GM21737 (cell line): ENCODE results near the gene TELO2.

Source experiments
- ATAC-seq: cut with Tn5 transposase; IDR thresholded peaks from one replicate; pipeline ENCODE4 v1.9.1; 2021; ENCODE audit warnings: mild to moderate bottlenecking, moderate library complexity; ENCODE audit not compliant: unreplicated experiment

The TELO2 gene

GRCh38 chr16:1496464-1496863 is 3.3 kb downstream of the TELO2 start:
- no peak for ATAC-seq

GRCh38 chr16:1497014-1497598 is 3.9 kb downstream of the TELO2 start:
- no peak for ATAC-seq

GRCh38 chr16:1498899-1499676 is 5.9 kb downstream of the TELO2 start:
- no peak for ATAC-seq

GRCh38 chr16:1499756-1500464 is 6.8 kb downstream of the TELO2 start:
- ATAC-seq: no peak

GRCh38 chr16:1500465-1501150 is 7.4 kb downstream of the TELO2 start:
- ATAC-seq: no peak

- ATAC-seq: no peak
Measured at GRCh38 chr16:1501630-1502029, 8.5 kb downstream of the TELO2 start.

- ATAC-seq: no peak
Measured at GRCh38 chr16:1502092-1503004, 9.2 kb downstream of the TELO2 start.

- no peak for ATAC-seq
Measured at GRCh38 chr16:1503110-1503955, 10.2 kb downstream of the TELO2 start.

GRCh38 chr16:1505073-1505844 is 12.1 kb downstream of the TELO2 start:
- ATAC-seq: no peak

GRCh38 chr16:1505912-1506311 is 12.8 kb downstream of the TELO2 start:
- no peak for ATAC-seq

GRCh38 chr16:1506494-1507213 is 13.5 kb downstream of the TELO2 start:
- no peak for ATAC-seq

GRCh38 chr16:1508494-1509187 is 15.5 kb downstream of the TELO2 start:
- ATAC-seq: no peak

- ATAC-seq: no peak
Measured at GRCh38 chr16:1509307-1510221, 16.4 kb downstream of the TELO2 start.

- no peak for ATAC-seq
Measured at GRCh38 chr16:1510272-1510671, 17.1 kb downstream of the TELO2 start.

GRCh38 chr16:1510941-1511351 is 17.8 kb downstream of the TELO2 start:
- ATAC-seq: no peak
